GM21737 (cell line): ENCODE data around the gene FAM163B.

Experiments
- ATAC-seq: cut with Tn5 transposase; IDR thresholded peaks from one replicate; pipeline ENCODE4 v1.9.1; 2021; ENCODE audit warnings: mild to moderate bottlenecking, moderate library complexity; ENCODE audit not compliant: unreplicated experiment

Gene FAM163B

GRCh38 chr9:133618726-133619125, 9.5 kb upstream of the FAM163B start:
- ATAC-seq = no peak

GRCh38 chr9:133616643-133617405, 7.6 kb upstream of the FAM163B start:
- ATAC-seq = no peak

GRCh38 chr9:133615606-133616188, 6.5 kb upstream of the FAM163B start:
- no peak for ATAC-seq

- no peak for ATAC-seq
Observed at GRCh38 chr9:133615186-133615585, 6.0 kb upstream of the FAM163B start.

GRCh38 chr9:133614678-133615077, 5.5 kb upstream of the FAM163B start:
- no peak for ATAC-seq

GRCh38 chr9:133614056-133614455, 4.9 kb upstream of the FAM163B start:
- no peak for ATAC-seq

GRCh38 chr9:133613432-133613831, 4.2 kb upstream of the FAM163B start:
- ATAC-seq = no peak

GRCh38 chr9:133612816-133613215, 3.6 kb upstream of the FAM163B start:
- no peak for ATAC-seq

GRCh38 chr9:133612051-133612450, 2.9 kb upstream of the FAM163B start:
- no peak for ATAC-seq

- no peak for ATAC-seq
Observed at GRCh38 chr9:133610845-133611244, 1.7 kb upstream of the FAM163B start.

GRCh38 chr9:133608889-133609288, 300 bp downstream of the FAM163B start:
- no peak for ATAC-seq

- ATAC-seq = no peak
Observed at GRCh38 chr9:133608382-133608781, 807 bp downstream of the FAM163B start.

GRCh38 chr9:133607976-133608375, 1.2 kb downstream of the FAM163B start:
- no peak for ATAC-seq

GRCh38 chr9:133607381-133607780, 1.8 kb downstream of the FAM163B start:
- no peak for ATAC-seq

- ATAC-seq = no peak
Observed at GRCh38 chr9:133606708-133607025, 2.5 kb downstream of the FAM163B start.

GRCh38 chr9:133605856-133606707, 3.1 kb downstream of the FAM163B start:
- ATAC-seq = no peak

- no peak for ATAC-seq
Observed at GRCh38 chr9:133605446-133605845, 3.7 kb downstream of the FAM163B start.

- ATAC-seq = no peak
Observed at GRCh38 chr9:133604856-133605255, 4.3 kb downstream of the FAM163B start.

GRCh38 chr9:133604214-133604613, 5.0 kb downstream of the FAM163B start:
- ATAC-seq = no peak

GRCh38 chr9:133603135-133603927, 5.9 kb downstream of the FAM163B start:
- no peak for ATAC-seq

- no peak for ATAC-seq
Observed at GRCh38 chr9:133602277-133602676, 6.9 kb downstream of the FAM163B start.
